HepG2 (cell line): ENCODE measurements around the gene RMI2. TPM values are rescaled to one million over a fixed set of nuclear protein-coding genes. Genes with fewer than 3 reads are reported as not detected.
A peak's percentile ranks its signal among the peaks of the same experiment; 100 is the strongest.

ENCODE experiments used
- ATF7-NPFF ChIP-seq: sonication (generic); formaldehyde crosslinking; IDR thresholded peaks from 2 replicates; pipeline ENCODE4 v1.8.1; 2023; ENCODE audit warnings: mild to moderate bottlenecking, low read depth, missing genetic modification reagents, moderate library complexity
- CBX5 ChIP-seq: sonication (generic); formaldehyde crosslinking; IDR thresholded peaks from 2 replicates; pipeline ENCODE4 v1.4.0; 2020; ENCODE audit warnings: missing genetic modification reagents, borderline replicate concordance
- CENPT ChIP-seq: sonication (generic); formaldehyde crosslinking; IDR thresholded peaks from 2 replicates; pipeline ENCODE4 v1.8.0; 2022; ENCODE audit warnings: low read depth, mild to moderate bottlenecking, moderate library complexity, missing genetic modification reagents
- IRX3 ChIP-seq: sonication (generic); formaldehyde crosslinking; IDR thresholded peaks from 2 replicates; pipeline ENCODE4 v1.8.1; 2023; ENCODE audit warnings: mild to moderate bottlenecking, low read depth, missing genetic modification reagents, borderline replicate concordance
- LCORL ChIP-seq, 2 experiments: fragments of 450-650 bp in 1 of 2; sonication (generic) in 1 of 2; formaldehyde crosslinking in 1 of 2; IDR thresholded peaks; 2 replicates each; pipeline versions ENCODE4 v1.5.0 to v1.6.1; 2017 to 2020; ENCODE audit warnings: antibody characterized with exemption in 1 of 2, missing genetic modification reagents in 1 of 2
- MATR3 ChIP-seq: sonication (generic); formaldehyde crosslinking; IDR thresholded peaks from 2 replicates; pipeline ENCODE4 v1.4.0; 2020; ENCODE audit warnings: missing genetic modification reagents
- MAZ ChIP-seq, 2 experiments: sonication (generic) in 1 of 2; formaldehyde crosslinking in 1 of 2; IDR thresholded peaks; 2 replicates each; pipeline versions ENCODE4 v1.5.0 to v1.6.1; 2012 to 2020; ENCODE audit warnings: low read depth in 2 of 2, mild to moderate bottlenecking in 2 of 2, borderline replicate concordance in 1 of 2, improper control_type of control experiment in 1 of 2, low read length in 1 of 2, missing genetic modification reagents in 1 of 2, moderate library complexity in 1 of 2
- MXD3 ChIP-seq: IDR thresholded peaks from 2 replicates; pipeline ENCODE4 v1.6.1; 2016; ENCODE audit warnings: mild to moderate bottlenecking, missing biosample characterization, missing genetic modification reagents
- NKX3-1 ChIP-seq: sonication (generic); formaldehyde crosslinking; IDR thresholded peaks from 2 replicates; pipeline ENCODE4 v1.5.0; 2020; ENCODE audit warnings: missing genetic modification reagents
- PLSCR1 ChIP-seq: sonication (generic); formaldehyde crosslinking; IDR thresholded peaks from 2 replicates; pipeline ENCODE4 v1.5.0; 2020; ENCODE audit warnings: missing genetic modification reagents, mild to moderate bottlenecking, borderline replicate concordance
- TFDP2 ChIP-seq: sonication (generic); formaldehyde crosslinking; IDR thresholded peaks from 2 replicates; pipeline ENCODE4 v1.4.0; 2020; ENCODE audit warnings: missing genetic modification reagents
- ZMAT5 ChIP-seq: sonication (generic); formaldehyde crosslinking; IDR thresholded peaks from 2 replicates; pipeline ENCODE4 v1.5.0; 2020; ENCODE audit warnings: mild to moderate bottlenecking, low read depth, missing genetic modification reagents, borderline replicate concordance
- ZNF18 ChIP-seq: sonication (generic); formaldehyde crosslinking; IDR thresholded peaks from 2 replicates; pipeline ENCODE4 v1.8.0; 2022; ENCODE audit warnings: mild to moderate bottlenecking, missing genetic modification reagents; ENCODE audit not compliant: insufficient replicate concordance
- ZNF772 ChIP-seq: sonication (generic); formaldehyde crosslinking; IDR thresholded peaks from 2 replicates; pipeline ENCODE4 v1.5.0; 2020; ENCODE audit warnings: mild to moderate bottlenecking, missing genetic modification reagents
- polyA plus RNA-seq, 8 experiments: library from polyadenylated mRNA; depleted of rRNA in 3 of 8; stranded (reverse) in 7 of 8; unstranded in 1 of 8; fragments of >200 nt; fragmentation: Illumina TruSeq in 4 of 8; extraction: Trizol in 4 of 8; gene quantifications; 2 replicates each; pipeline versions ENCODE4 v1.2.1 to v1.2.3, GENCODE V29; 2011 to 2016; ENCODE audit warnings: low read depth in 4 of 8, missing spikeins in 1 of 8, mixed read lengths in 1 of 8; ENCODE audit not compliant: insufficient read depth in 1 of 8
- total RNA-seq, 5 experiments: library from RNA; depleted of rRNA; stranded (reverse); fragments of >200 nt; fragmentation: Illumina TruSeq; extraction: Trizol; gene quantifications; 2 replicates each; pipeline ENCODE4 v1.2.3, GENCODE V29; 2016; ENCODE audit warnings: low read depth in 1 of 5

Gene RMI2
- total and polyA plus RNA-seq, 2 of the 13 experiments (the other 11 are each of a cell fraction or from before 2014, with no cell fraction given) = 24.5 to 55.7 TPM

- TF ChIP-seq ZMAT5 (no peak), CBX5 (no peak), NKX3-1 (CRISPR knock-in tag) (no peak), TFDP2 (peak; percentile 5; the same call in 1 of the 2 replicates), ATF7-NPFF (CRISPR knock-in tag) (no peak), ZNF18 (no peak), PLSCR1 (CRISPR knock-in tag) (no peak), MXD3 (CRISPR knock-in tag) (peak; percentile 19; the same call in 1 of the 2 replicates), CENPT (CRISPR knock-in tag) (0 out of 2 replicates have a peak, but pooled peaks have one; percentile 10), ZNF772 (CRISPR knock-in tag) (0 out of 2 replicates have a peak, but pooled peaks have one; percentile 20), MATR3 (CRISPR knock-in tag) (0 out of 2 replicates have a peak, but pooled peaks have one; percentile 77), IRX3 (CRISPR knock-in tag) (no peak), MAZ (IDR thresholded peaks at IDR 0.05; ENCODE audit: borderline replicate concordance, low read depth, low read length) (no peak), MAZ (CRISPR knock-in tag; IDR thresholded peaks at IDR 0.05; ENCODE audit: low read depth) (0 out of 2 replicates have a peak, but pooled peaks have one; percentile 29), LCORL (IDR thresholded peaks at IDR 0.05) (no peak), LCORL (CRISPR knock-in tag; IDR thresholded peaks at IDR 0.05) (no peak)
Observed at GRCh38 chr16:11384184-11384955, 39.1 kb downstream of the RMI2 start (continued).
